Transverse colon (tissue), 4 donors: ENCODE results near the gene PPME1. TPM values are rescaled to one million over a fixed set of nuclear protein-coding genes. Genes with fewer than 3 reads are reported as not detected.

ENCODE experiments used
- DNase-seq: peaks from one replicate; pipeline ENCODE4 v3.0.0-alpha.2; 2019
- H3K27ac ChIP-seq, 4 donors: fragments of 200-600 bp; sonication (generic); 2 replicates each; pipeline ENCODE4 v1.5.1; 2016 to 2018; ENCODE audit warnings: inconsistent platforms in 4 of 4
- H3K27me3 ChIP-seq: fragments of 200-600 bp; sonication (generic); 2 replicates; pipeline ENCODE4 v1.5.1; 2017; ENCODE audit warnings: inconsistent platforms
- H3K36me3 ChIP-seq, 4 donors: fragments of 200-600 bp; sonication (generic); 2 replicates each; pipeline ENCODE4 v1.5.1; 2017 to 2019; ENCODE audit warnings: inconsistent platforms in 4 of 4
- H3K4me1 ChIP-seq, 4 donors: fragments of 200-600 bp; sonication (generic); 2 replicates each; pipeline ENCODE4 v1.5.1; 2017 to 2020; ENCODE audit warnings: inconsistent platforms in 4 of 4
- H3K4me3 ChIP-seq, 4 donors: fragments of 200-600 bp; sonication (generic); 1 replicate in 1 of 4; 2 replicates in 3 of 4; pipeline versions ENCODE4 v1.5.1 to v1.6.1; 2017 to 2019; ENCODE audit warnings: inconsistent platforms in 4 of 4
- H3K9me3 ChIP-seq, 2 donors: fragments of 200-600 bp; sonication (generic); 2 replicates each; pipeline ENCODE4 v1.5.1; 2017 to 2019; ENCODE audit warnings: inconsistent platforms in 2 of 2
- EP300 ChIP-seq: sonication (generic); formaldehyde crosslinking; IDR thresholded peaks from one replicate; pipeline ENCODE4 v1.6.1; 2017; ENCODE audit warnings: antibody characterized with exemption, low read depth
- POLR2A ChIP-seq: fragments of 450-650 bp; IDR thresholded peaks from one replicate; pipeline ENCODE4 v1.6.1; 2016; ENCODE audit warnings: antibody characterized with exemption, mild to moderate bottlenecking, moderate library complexity
- POLR2AphosphoS5 ChIP-seq, 3 donors: sonication (generic); formaldehyde crosslinking; IDR thresholded peaks; one replicate each; pipeline ENCODE4 v1.6.1; 2016; ENCODE audit warnings: antibody characterized with exemption in 3 of 3
- WGBS, 2 donors: methylation state at CpG; one replicate each; pipeline ENCODE4 v1.1.5; 2018; ENCODE audit warnings: low coverage in 1 of 2; 5-methylcytosine and 5-hydroxymethylcytosine counted together
- in situ Hi-C, 4 donors: fragments of 200-750 bp; cut with MboI; loops; one replicate each; pipeline versions ENCODE4 v1.15.0 to v1.15.1; 2017; ENCODE audit warnings: low sequenced_read_pairs in 3 of 4, low pct_ligation_motif_present in 1 of 4, low pct_unique_long_range_greater_than_20kb in 1 of 4
- intact Hi-C: fragments of 100-400 bp; cut with DNase I; formaldehyde crosslinking; loops from one replicate; pipeline ENCODE4 v1.15.1; 2023; ENCODE audit warnings: low total_unique reads
- total RNA-seq, 4 donors: library from RNA; depleted of rRNA; stranded (reverse); fragments of >200 nt; gene quantifications; one replicate each; pipeline ENCODE4 v1.1.0, GENCODE V29; 2016
- TF ChIP-seq, protein P1 (sequence below), 5 experiments: fragments of 200-600 bp in 3 of 5; fragments of 450-650 bp in 2 of 5; sonication (generic) in 3 of 5; IDR thresholded peaks; 1 replicate in 2 of 5; 2 replicates in 3 of 5; pipeline ENCODE4 v1.5.1; 2016 to 2017; ENCODE audit warnings: antibody characterized with exemption in 5 of 5, inconsistent platforms in 3 of 5, mild to moderate bottlenecking in 2 of 5, moderate library complexity in 1 of 5

PPME1 gene
- total RNA-seq, 4 donors from 2014 or later: 21.3 to 33.7 (median 22.4) TPM

DNA sequence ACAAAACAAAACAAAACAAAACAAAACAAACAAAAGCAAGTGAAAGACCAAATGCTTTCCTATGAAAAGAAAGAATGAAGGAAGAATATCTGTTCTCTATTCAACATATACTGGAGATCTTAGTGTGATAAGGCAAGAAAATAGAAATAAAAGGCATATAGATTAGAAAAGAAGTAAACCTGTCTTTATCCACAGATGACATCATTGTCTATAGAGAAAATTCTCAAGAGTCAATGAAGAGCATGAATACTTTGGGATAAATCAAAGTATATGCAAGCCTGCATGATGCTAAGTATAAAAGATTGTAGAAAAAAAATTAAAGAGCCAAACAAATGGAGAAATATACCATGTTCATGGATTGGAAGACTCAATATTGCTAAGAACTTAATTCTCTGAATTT is 17.9 kb upstream of the PPME1 start:
- H3K4me1 ChIP-seq: peaks cover 0 to 12% (median 0%) of the 10 kb centered on the region in 4 donors
- no peaks in the 10 kb centered on the region for H3K9me3 ChIP-seq
- TF ChIP-seq, protein P1, sequence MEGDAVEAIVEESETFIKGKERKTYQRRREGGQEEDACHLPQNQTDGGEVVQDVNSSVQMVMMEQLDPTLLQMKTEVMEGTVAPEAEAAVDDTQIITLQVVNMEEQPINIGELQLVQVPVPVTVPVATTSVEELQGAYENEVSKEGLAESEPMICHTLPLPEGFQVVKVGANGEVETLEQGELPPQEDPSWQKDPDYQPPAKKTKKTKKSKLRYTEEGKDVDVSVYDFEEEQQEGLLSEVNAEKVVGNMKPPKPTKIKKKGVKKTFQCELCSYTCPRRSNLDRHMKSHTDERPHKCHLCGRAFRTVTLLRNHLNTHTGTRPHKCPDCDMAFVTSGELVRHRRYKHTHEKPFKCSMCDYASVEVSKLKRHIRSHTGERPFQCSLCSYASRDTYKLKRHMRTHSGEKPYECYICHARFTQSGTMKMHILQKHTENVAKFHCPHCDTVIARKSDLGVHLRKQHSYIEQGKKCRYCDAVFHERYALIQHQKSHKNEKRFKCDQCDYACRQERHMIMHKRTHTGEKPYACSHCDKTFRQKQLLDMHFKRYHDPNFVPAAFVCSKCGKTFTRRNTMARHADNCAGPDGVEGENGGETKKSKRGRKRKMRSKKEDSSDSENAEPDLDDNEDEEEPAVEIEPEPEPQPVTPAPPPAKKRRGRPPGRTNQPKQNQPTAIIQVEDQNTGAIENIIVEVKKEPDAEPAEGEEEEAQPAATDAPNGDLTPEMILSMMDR (IDR thresholded peaks at IDR 0.05): no peak
- TF ChIP-seq POLR2AphosphoS5 (IDR thresholded peaks at IDR 0.05) (no peak), EP300 (no peak), POLR2A (no peak)
- H3K27me3 ChIP-seq: no peaks in the 10 kb centered on the region
- H3K36me3 ChIP-seq: no peaks in the 10 kb centered on the region
- no peak for DNase-seq
- no peak overlapping the region for H3K4me3 ChIP-seq
- H3K27ac ChIP-seq: no peak overlapping the region
- in situ Hi-C loops (no loop called here), intact Hi-C loops (no loop called here)

DNA sequence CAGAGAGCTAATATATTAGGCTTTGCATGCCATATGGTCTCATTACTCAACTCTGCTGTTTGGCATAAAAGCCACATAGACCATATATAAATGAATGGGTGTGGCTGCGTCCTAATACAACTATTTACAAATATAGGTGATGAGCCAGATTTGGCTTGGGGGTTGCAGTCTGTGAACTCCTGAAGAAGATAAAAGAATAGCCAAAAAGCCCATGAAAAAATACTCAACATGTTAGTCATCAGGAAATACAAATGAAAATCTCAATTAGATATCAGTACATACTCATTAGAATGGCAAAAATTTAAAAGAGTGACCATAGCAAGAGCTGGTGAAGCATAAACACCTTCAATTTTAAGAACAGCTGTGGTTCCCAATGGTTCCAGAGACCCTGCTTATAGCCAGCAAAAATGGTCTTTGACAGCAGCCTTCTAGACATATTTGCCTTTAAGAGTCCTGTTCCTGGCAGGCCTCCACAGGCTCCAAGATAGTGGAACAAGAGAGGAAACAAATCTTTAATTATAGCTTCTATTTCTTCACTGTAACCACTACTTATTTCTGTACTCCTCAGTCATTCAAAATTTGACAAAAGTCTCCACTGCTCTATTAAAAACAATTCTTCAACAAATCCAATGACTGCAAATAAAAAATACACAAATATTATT is 16.3 kb upstream of the PPME1 start:
- 93% methylated on average over 1 of the region's 1 CpG; no CpG with 5 or more reads in 1 of the 2 donors for WGBS, 2 donors
- DNase-seq: no peak
- Histone ChIP-seq H3K9me3 (no peaks in the 10 kb centered on the region), H3K4me3 (no peak overlapping the region), H3K27me3 (no peaks in the 10 kb centered on the region), H3K4me1 (peaks cover 0 to 12% (median 0%) of the 10 kb centered on the region in 4 donors), H3K36me3 (peaks cover 0 to 3% (median 0%) of the 10 kb centered on the region in 4 donors), H3K27ac (no peak overlapping the region)
- in situ Hi-C loops (no loop called here), intact Hi-C loops (no loop called here)
- TF ChIP-seq POLR2AphosphoS5 (IDR thresholded peaks at IDR 0.05) (no peak), EP300 (no peak), POLR2A (no peak)
- TF ChIP-seq, protein P1 (IDR thresholded peaks at IDR 0.05): no peak

DNA sequence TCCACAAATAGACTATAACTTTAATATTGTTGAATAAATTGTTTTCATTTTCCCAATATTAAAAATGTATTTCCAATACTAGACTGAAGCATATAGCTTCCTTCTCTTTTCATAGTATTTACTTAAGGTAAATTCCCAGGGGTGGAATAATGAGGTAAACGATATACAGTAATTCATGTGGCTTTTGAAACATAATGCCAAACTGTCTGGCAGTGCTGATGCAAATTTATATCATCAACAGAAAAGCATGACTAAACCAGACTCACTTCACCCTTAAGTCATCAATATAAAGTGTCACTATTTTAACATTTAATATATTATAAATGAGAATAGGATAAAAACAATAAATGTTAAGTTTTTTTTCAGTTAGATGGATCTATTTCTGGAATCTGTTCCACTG is 13.9 kb upstream of the PPME1 start:
- H3K27me3 ChIP-seq: no peaks in the 10 kb centered on the region
- H3K4me1 ChIP-seq: peaks cover 0 to 12% (median 0%) of the 10 kb centered on the region in 4 donors
- H3K4me3 ChIP-seq: no peak overlapping the region
- no peak for TF ChIP-seq POLR2AphosphoS5 (IDR thresholded peaks at IDR 0.05)
- TF ChIP-seq, protein P1 (IDR thresholded peaks at IDR 0.05): no peak
- TF ChIP-seq POLR2A: no peak
- no peak for TF ChIP-seq EP300
- intact Hi-C loops: no loop called here
- WGBS, 2 donors: 72 to 78% methylated on average over 1 of the region's 1 CpG
- in situ Hi-C loops: no loop called here
- H3K27ac ChIP-seq: no peak overlapping the region
- H3K9me3 ChIP-seq: no peaks in the 10 kb centered on the region
- H3K36me3 ChIP-seq: peaks cover 0 to 10% (median 3%) of the 10 kb centered on the region in 4 donors
- DNase-seq: no peak

DNA sequence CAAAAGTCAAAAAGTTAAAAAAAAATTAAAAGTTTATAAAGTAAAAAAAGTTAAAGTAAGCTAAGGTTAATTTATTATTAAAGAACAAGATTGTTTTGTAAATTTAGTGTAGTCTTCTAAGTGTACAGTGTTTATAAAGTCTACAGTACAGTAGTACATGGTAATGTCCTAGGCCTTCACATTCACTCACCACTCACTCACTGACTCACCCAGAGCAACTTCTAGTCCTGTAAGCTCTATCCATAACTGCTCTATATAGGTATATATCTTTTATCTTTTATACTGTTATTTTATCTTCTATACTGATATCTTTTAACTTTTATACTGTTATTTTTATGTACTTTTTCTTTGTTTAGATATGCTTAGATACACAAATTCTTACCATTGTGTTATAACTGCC is 11.4 kb upstream of the PPME1 start:
- in situ Hi-C loops (no loop called here), intact Hi-C loops (no loop called here)
- H3K27ac ChIP-seq: no peak overlapping the region
- H3K27me3 ChIP-seq: no peaks in the 10 kb centered on the region
- DNase-seq: no peak
- H3K9me3 ChIP-seq: no peaks in the 10 kb centered on the region
- no peak overlapping the region for H3K4me3 ChIP-seq
- H3K4me1 ChIP-seq: peaks cover 0 to 10% (median 0%) of the 10 kb centered on the region in 4 donors
- TF ChIP-seq POLR2A (no peak), EP300 (no peak), POLR2AphosphoS5 (IDR thresholded peaks at IDR 0.05) (no peak)
- TF ChIP-seq, protein P1 (IDR thresholded peaks at IDR 0.05): no peak
- peaks cover 0 to 16% (median 6%) of the 10 kb centered on the region in 4 donors for H3K36me3 ChIP-seq
